Activated T-helper 1 cell treated with anti-CD3 and anti-CD28 coated beads, Interleukin-12 subunit alpha, Interleukin-12 subunit beta, Interleukin-2, Interleukin-4 antibody, amounts not matched to agents 30 ng/mL and 10 ng/mL and 1 ng/mL, durations not matched to agents 14 hours and 24 hours and 36 hours (primary cell): ENCODE results near the gene ZNF433. TPM values are rescaled to one million over a fixed set of nuclear protein-coding genes. Genes with fewer than 3 reads are reported as not detected.
"Not testable (repeated sequence)": the region's sequence is repeated elsewhere in the genome, so short reads cannot be mapped to it uniquely, and the experiment has no call there.

Experiments
- DNase-seq: peaks from one replicate; pipeline ENCODE4 v3.0.0; 2021; ENCODE audit warnings: low spot score
- H3K27ac Mint-ChIP-seq: one replicate; pipeline ENCODE4 v1.8.0; 2021; ENCODE audit warnings: mild to moderate bottlenecking, mixed read lengths
- H3K27me3 Mint-ChIP-seq: one replicate; pipeline ENCODE4 v1.8.0; 2022; ENCODE audit warnings: mild to moderate bottlenecking, moderate library complexity, mixed read lengths; ENCODE audit not compliant: insufficient read depth
- H3K36me3 Mint-ChIP-seq: one replicate; pipeline ENCODE4 v1.8.0; 2021; ENCODE audit warnings: low read depth, mixed read lengths
- H3K4me1 Mint-ChIP-seq: one replicate; pipeline ENCODE4 v1.8.0; 2021; ENCODE audit warnings: low read depth, mixed read lengths
- H3K4me3 Mint-ChIP-seq: one replicate; pipeline ENCODE4 v1.8.0; 2021; ENCODE audit warnings: mild to moderate bottlenecking, moderate library complexity, mixed read lengths
- H3K9me3 Mint-ChIP-seq: one replicate; pipeline ENCODE4 v1.8.0; 2021; ENCODE audit warnings: mixed read lengths
- intact Hi-C: fragments of 100-400 bp; cut with micrococcal nuclease; formaldehyde crosslinking; loops from one replicate; pipeline ENCODE4 v1.15.1; 2024
- total RNA-seq: library from RNA; stranded (reverse); gene quantifications from 2 replicates; pipeline ENCODE4 v1.2.3, GENCODE V29; 2022

ZNF433 gene
- total RNA-seq, 1 donor from 2014 or later = 0.39 TPM

GRCh38 chr19:12042893-12043292, 7.4 kb upstream of the ZNF433 start:
- peaks cover 48% of the 10 kb centered on the region for H3K9me3 Mint-ChIP-seq
- no peaks in the 10 kb centered on the region for H3K4me1 Mint-ChIP-seq
- intact Hi-C loops = no loop called here
- no peak overlapping the region for H3K27ac Mint-ChIP-seq
- peaks cover 9% of the 10 kb centered on the region for H3K36me3 Mint-ChIP-seq
- H3K27me3 Mint-ChIP-seq = no peaks in the 10 kb centered on the region
- DNase-seq = no peak
- no peak overlapping the region for H3K4me3 Mint-ChIP-seq

DNA sequence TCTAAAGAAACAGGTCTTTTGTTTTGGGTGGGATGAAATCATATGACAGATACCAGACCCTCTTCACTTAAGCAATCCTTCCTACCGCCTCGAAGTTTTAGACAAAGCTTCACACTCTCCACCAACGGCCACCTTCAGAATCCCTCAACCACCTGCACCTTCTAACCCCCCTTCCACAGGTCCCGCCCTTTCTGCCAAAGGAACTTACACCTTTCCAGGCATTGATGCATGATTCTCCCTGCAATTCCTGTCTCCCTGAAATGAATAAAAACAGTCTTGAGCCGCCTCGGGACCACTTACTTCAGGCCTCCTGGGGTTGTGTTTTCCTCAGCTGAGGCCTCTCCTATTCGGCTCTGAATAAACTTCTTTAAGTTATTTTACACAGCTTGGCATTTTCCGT, 859 bp downstream of the ZNF433 start:
- DNase-seq = no peak

DNA sequence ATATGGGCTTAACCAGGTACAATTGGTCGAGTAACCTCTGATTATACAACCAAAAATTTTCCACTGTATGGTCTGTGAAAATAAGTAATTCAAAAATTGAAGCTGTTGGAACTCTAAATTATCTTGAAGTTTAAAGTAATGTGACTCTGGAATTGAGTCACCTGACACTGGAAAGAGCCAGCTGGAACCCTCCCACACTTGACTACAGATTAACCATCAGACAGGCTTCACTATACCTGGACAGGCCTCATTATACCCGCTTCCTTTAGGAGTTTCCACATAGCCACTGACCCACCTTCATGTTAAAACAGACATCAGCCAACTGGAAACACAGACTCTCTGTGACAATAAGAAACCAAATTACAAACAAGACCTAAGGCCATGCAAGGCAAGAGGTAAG, 1.3 kb downstream of the ZNF433 start:
- no peak overlapping the region for H3K4me3 Mint-ChIP-seq
- H3K4me1 Mint-ChIP-seq = no peaks in the 10 kb centered on the region
- DNase-seq = no peak
- no peaks in the 10 kb centered on the region for H3K36me3 Mint-ChIP-seq
- peaks cover 38% of the 10 kb centered on the region for H3K9me3 Mint-ChIP-seq
- H3K27me3 Mint-ChIP-seq = no peaks in the 10 kb centered on the region
- no peak overlapping the region for H3K27ac Mint-ChIP-seq
- intact Hi-C loops = no loop called here

More for the DNA sequence above, 859 bp downstream of the ZNF433 start:
- intact Hi-C loops = no loop called here
- Mint-ChIP-seq H3K27me3 (no peaks in the 10 kb centered on the region), H3K4me3 (no peak overlapping the region), H3K36me3 (peaks cover 2% of the 10 kb centered on the region), H3K4me1 (no peaks in the 10 kb centered on the region), H3K27ac (no peak overlapping the region), H3K9me3 (peaks cover 38% of the 10 kb centered on the region)

GRCh38 chr19:12015753-12016116, 19.7 kb downstream of the ZNF433 start:
- H3K36me3 Mint-ChIP-seq = peaks cover 41% of the 10 kb centered on the region
- H3K27ac Mint-ChIP-seq = no peak overlapping the region
- intact Hi-C loops = no loop called here
- H3K9me3 Mint-ChIP-seq = peaks cover 54% of the 10 kb centered on the region
- H3K4me1 Mint-ChIP-seq = no peaks in the 10 kb centered on the region
- DNase-seq = no peak
- H3K27me3 Mint-ChIP-seq = no peaks in the 10 kb centered on the region
- no peak overlapping the region for H3K4me3 Mint-ChIP-seq

DNA sequence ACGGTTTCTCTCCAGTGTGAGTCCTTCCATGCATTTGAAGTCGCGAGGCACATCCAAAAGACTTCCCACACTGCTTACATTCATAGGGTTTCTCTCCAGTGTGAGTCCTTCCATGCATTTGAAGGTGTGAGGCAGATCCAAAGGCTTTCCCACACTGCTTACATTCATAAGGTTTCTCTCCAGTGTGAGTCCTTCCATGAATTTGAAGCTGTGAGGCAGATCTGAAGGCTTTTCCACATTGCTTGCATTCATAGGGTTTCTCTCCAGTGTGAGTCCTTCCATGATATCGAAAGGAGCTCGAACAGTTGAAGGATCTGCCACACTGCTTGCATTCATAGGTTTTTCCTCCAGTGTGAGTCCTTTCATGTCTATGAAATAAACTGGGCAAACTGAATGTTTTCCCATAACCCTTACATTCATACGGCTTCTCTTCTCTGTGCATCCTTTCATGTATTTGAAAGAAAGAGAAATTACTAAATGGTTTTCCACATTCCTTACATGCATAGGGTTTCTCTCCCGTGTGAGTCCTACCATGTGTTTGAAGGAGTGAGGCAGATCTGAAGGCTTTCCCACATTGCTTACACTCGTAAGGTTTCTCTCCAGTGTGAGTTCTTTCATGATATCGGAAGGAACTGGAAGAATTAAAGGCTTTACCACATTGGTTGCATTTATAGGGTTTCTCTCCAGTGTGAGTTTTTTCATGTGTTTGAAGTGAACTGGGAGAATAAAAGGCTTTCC, 20.3 kb downstream of the ZNF433 start:
- Mint-ChIP-seq H3K36me3 (peaks cover 41% of the 10 kb centered on the region), H3K4me3 (no peak overlapping the region), H3K27ac (no peak overlapping the region), H3K27me3 (no peaks in the 10 kb centered on the region), H3K4me1 (no peaks in the 10 kb centered on the region), H3K9me3 (peaks cover 59% of the 10 kb centered on the region)
- intact Hi-C loops = no loop called here
- no peak for DNase-seq

DNA sequence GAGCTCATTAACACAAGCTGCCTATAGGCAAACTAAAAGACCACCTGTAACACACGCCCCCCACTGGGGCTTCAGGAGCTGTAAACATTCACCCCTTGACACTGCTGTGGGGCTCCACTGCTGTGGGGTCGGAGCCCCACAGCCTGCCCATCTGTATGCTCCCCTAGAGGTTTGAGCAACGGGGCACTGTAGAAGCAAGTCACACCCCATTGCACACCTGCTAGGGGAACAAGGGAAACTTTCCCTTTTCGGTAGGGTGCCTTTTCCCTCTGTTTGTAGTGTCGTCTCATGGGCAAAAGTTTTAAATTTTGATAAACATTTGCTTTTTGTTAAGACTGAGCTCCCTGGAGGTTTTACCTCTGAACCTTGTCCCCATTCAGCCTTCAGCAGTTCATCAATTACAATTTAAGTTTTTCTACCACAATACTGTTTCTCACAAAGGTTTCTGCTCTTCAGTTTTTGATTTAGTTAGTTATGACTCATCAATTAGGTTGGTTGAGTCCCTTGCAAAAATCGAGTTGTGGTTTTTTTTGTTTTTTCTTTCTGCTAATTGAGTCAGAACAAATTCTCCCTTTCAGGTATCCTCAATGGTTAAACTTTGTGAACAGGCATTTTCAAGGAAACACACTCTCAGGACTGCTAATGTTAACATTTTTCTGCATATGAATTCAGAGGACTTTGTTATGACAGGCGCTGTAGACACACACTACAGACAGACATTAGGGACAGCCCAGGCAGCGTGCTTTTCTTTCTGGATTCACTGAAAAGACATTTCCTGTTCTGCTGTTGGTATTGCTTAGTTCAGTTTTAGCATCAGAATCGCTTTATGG, 35.1 kb downstream of the ZNF433 start:
- peak overlapping the region; percentile 21 for H3K27ac Mint-ChIP-seq
- no peak for DNase-seq
- intact Hi-C loops = no loop called here
- peaks cover 16% of the 10 kb centered on the region for H3K4me1 Mint-ChIP-seq
- H3K4me3 Mint-ChIP-seq = no peak overlapping the region
- H3K27me3 Mint-ChIP-seq = no peaks in the 10 kb centered on the region
- H3K36me3 Mint-ChIP-seq = peaks cover 14% of the 10 kb centered on the region
- peaks cover 16% of the 10 kb centered on the region for H3K9me3 Mint-ChIP-seq

DNA sequence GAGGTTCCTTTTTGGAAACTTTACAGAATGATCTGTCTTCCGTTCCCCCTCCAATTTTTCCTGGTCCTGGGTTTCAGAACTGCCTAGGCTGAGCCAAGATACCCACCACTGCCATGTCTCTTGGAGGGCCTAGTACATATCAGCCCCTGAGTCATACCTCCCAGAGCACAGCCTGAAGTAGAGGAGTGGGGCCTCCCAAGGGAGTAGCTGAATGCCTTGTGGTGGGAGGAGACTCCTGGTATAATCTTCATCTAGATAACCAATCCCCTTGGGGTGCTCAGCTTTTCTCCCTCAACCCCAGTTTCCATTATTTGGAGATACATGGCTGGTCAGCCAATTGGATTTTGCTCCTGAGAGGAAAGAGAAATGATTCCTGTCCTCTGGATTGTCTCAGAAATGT, 40.3 kb downstream of the ZNF433 start:
- no peak for DNase-seq
- Mint-ChIP-seq H3K27me3 (no peaks in the 10 kb centered on the region), H3K36me3 (peaks cover 25% of the 10 kb centered on the region), H3K4me3 (no peak overlapping the region), H3K9me3 (peaks cover 28% of the 10 kb centered on the region), H3K27ac (no peak overlapping the region), H3K4me1 (peaks cover 13% of the 10 kb centered on the region)
- intact Hi-C loops = no loop called here

GRCh38 chr19:11991921-11992320, 43.6 kb downstream of the ZNF433 start:
- H3K27me3 Mint-ChIP-seq, DNase-seq, H3K4me3 Mint-ChIP-seq, intact Hi-C loops, H3K27ac Mint-ChIP-seq: not testable (repeated sequence)
- H3K9me3 Mint-ChIP-seq = peaks cover 17% of the 10 kb centered on the region
- H3K36me3 Mint-ChIP-seq = peaks cover 19% of the 10 kb centered on the region
- peaks cover 20% of the 10 kb centered on the region for H3K4me1 Mint-ChIP-seq

DNA sequence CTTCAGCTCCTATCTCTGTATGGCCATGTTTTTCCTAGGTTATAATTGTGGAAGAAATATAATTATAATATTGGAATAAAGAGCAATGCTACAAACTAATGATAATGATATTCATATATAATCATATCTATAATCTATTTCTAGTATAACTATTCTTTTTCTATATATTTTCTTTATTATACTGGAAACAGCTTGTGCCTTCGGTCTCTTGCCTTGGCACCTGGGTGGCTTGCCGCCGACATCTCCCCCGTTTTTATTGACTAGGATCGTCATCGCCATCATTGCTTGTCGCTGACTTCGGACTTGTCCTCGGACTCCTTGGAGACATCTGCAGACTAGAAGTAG, 46.4 kb downstream of the ZNF433 start:
- DNase-seq = no peak
- Mint-ChIP-seq H3K27ac (no peak overlapping the region), H3K27me3 (no peaks in the 10 kb centered on the region), H3K36me3 (peaks cover 9% of the 10 kb centered on the region), H3K9me3 (peaks cover 7% of the 10 kb centered on the region), H3K4me1 (peaks cover 20% of the 10 kb centered on the region), H3K4me3 (peak overlapping the region; percentile 98)
- intact Hi-C loops = loop anchor here (1.0 to 5.0 kb wide), 6 partner anchors 108 to 622 kb away; partner anchors contain the start of genes ZNF136, ZNF20, ZNF490 and ZNF564

GRCh38 chr19:11987405-11988281, 47.8 kb downstream of the ZNF433 start:
- peak overlapping the region; percentile 94 for H3K27ac Mint-ChIP-seq
- DNase-seq = peak; percentile 81

GRCh38 chr19:11986754-11987153, 48.7 kb downstream of the ZNF433 start:
- no peak for DNase-seq
- Mint-ChIP-seq H3K9me3 (peaks cover 13% of the 10 kb centered on the region), H3K4me3 (no peak overlapping the region), H3K36me3 (peaks cover 3% of the 10 kb centered on the region), H3K27me3 (no peaks in the 10 kb centered on the region), H3K27ac (no peak overlapping the region), H3K4me1 (peaks cover 20% of the 10 kb centered on the region)
- intact Hi-C loops = loop anchor here (1.0 to 5.0 kb wide), 4 partner anchors 172 to 566 kb away; partner anchors contain the start of genes ZNF136, ZNF440, ZNF564 and ZNF627

More at GRCh38 chr19:11987405-11988281, 47.8 kb downstream of the ZNF433 start:
- Mint-ChIP-seq H3K4me3 (peak overlapping the region; percentile 98), H3K27me3 (no peaks in the 10 kb centered on the region), H3K4me1 (peaks cover 20% of the 10 kb centered on the region), H3K9me3 (peaks cover 7% of the 10 kb centered on the region), H3K36me3 (peaks cover 7% of the 10 kb centered on the region)
- intact Hi-C loops = loop anchor here (1.0 to 5.0 kb wide), 8 partner anchors 23 to 623 kb away; partner anchors contain the start of genes ZNF136, ZNF440, ZNF490 and ZNF491

DNA sequence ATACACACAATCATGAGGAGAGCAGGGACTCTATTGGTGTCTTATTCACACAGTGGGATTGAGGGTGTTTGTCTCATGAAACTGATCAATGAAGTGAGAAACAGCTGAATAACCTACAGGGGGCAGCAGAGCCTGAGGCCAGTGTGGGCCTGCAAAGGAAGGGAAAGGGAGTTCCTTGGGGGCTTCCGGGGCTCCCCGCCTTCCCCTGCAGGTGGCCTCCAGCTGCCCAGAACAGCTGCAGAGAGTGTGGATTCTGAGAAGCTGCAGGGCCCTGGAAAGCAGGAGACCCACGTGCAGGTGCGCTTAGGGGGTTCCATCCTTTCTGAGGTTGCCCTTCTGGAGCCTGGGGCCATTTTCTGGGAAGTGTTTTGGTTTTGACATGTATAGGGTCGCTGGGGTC, 50.5 kb downstream of the ZNF433 start:
- H3K36me3 Mint-ChIP-seq = no peaks in the 10 kb centered on the region
- no peak overlapping the region for H3K4me3 Mint-ChIP-seq
- H3K9me3 Mint-ChIP-seq = peaks cover 30% of the 10 kb centered on the region
- peaks cover 16% of the 10 kb centered on the region for H3K4me1 Mint-ChIP-seq
- H3K27me3 Mint-ChIP-seq = no peaks in the 10 kb centered on the region
- intact Hi-C loops = loop anchor here (5.0 kb wide), 3 partner anchors 177 to 567 kb away; partner anchors contain the start of genes ZNF136, ZNF564 and ZNF627
- H3K27ac Mint-ChIP-seq = no peak overlapping the region
- DNase-seq = no peak
